ENCODE measurements around the gene RIT1.

DNA sequence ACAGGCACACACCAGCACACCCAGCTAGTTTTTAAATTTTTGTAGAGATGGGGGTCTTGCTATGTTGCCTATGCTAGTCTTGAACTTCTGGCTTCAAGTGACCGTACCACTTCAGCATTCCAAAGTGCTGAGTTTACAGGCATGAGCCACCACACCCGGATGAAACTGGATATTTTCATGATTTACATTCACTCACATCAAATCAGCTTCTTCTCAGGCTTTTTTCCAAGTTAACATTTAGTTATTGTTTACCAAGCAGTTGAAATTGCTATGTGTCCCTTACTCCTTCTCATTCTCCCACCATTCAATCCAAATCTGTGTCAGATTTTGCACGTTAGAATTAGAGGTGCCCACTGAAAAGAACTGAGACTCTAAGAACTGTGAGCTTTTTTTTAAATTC is 18.4 kb downstream of the RIT1 start:
- TF ChIP-seq, protein P1, sequence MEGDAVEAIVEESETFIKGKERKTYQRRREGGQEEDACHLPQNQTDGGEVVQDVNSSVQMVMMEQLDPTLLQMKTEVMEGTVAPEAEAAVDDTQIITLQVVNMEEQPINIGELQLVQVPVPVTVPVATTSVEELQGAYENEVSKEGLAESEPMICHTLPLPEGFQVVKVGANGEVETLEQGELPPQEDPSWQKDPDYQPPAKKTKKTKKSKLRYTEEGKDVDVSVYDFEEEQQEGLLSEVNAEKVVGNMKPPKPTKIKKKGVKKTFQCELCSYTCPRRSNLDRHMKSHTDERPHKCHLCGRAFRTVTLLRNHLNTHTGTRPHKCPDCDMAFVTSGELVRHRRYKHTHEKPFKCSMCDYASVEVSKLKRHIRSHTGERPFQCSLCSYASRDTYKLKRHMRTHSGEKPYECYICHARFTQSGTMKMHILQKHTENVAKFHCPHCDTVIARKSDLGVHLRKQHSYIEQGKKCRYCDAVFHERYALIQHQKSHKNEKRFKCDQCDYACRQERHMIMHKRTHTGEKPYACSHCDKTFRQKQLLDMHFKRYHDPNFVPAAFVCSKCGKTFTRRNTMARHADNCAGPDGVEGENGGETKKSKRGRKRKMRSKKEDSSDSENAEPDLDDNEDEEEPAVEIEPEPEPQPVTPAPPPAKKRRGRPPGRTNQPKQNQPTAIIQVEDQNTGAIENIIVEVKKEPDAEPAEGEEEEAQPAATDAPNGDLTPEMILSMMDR (IDR thresholded peaks at IDR 0.05): no peak
- TF ChIP-seq POLR2A (IDR thresholded peaks at IDR 0.05): no peak
